Lower leg skin (tissue), 4 donors: Measurements from ENCODE around the gene RBBP8. TPM values are rescaled to one million over a fixed set of nuclear protein-coding genes. Genes with fewer than 3 reads are reported as not detected.
A peak's percentile ranks its signal among the peaks of the same experiment; 100 is the strongest.

Experiments
- DNase-seq, 2 donors: peaks; one replicate each; pipeline ENCODE4 v3.0.0-alpha.2; 2019; ENCODE audit warnings: low spot score in 2 of 2
- H3K4me3 ChIP-seq: fragments of 200-600 bp; sonication (generic); 2 replicates; pipeline ENCODE4 v1.5.1; 2017; ENCODE audit warnings: mild to moderate bottlenecking, low read depth; ENCODE audit not compliant: poor library complexity, severe bottlenecking
- POLR2A ChIP-seq, 2 donors: fragments of 450-650 bp; IDR thresholded peaks; one replicate each; pipeline ENCODE4 v1.6.1; 2016 to 2017; ENCODE audit warnings: antibody characterized with exemption in 2 of 2, mild to moderate bottlenecking in 1 of 2, moderate library complexity in 1 of 2
- WGBS, 2 donors: methylation state at CpG; one replicate each; pipeline ENCODE4 v1.1.5; 2018; 5-methylcytosine and 5-hydroxymethylcytosine counted together
- intact Hi-C: fragments of 100-400 bp; cut with DNase I; formaldehyde crosslinking; loops from one replicate; pipeline ENCODE4 v1.15.0; 2023; ENCODE audit warnings: low total_unique reads
- microRNA counts, 2 donors: library from miRNA; unstranded; fragments of <30 nt; microRNA quantifications; one replicate each; lab custom pipeline; 2016
- total RNA-seq, 4 donors: library from RNA; depleted of rRNA; stranded (reverse); fragments of >200 nt; gene quantifications; one replicate each; pipeline ENCODE4 v1.1.0, GENCODE V29; 2016
- TF ChIP-seq, protein P1 (sequence below), 3 donors: fragments of 450-650 bp; IDR thresholded peaks; one replicate each; pipeline ENCODE4 v1.5.1; 2016; ENCODE audit warnings: antibody characterized with exemption in 3 of 3, mild to moderate bottlenecking in 3 of 3, moderate library complexity in 2 of 3

The RBBP8 gene
- total RNA-seq, 4 donors from 2014 or later = 22.9 to 56.8 (median 40.2) TPM

DNA sequence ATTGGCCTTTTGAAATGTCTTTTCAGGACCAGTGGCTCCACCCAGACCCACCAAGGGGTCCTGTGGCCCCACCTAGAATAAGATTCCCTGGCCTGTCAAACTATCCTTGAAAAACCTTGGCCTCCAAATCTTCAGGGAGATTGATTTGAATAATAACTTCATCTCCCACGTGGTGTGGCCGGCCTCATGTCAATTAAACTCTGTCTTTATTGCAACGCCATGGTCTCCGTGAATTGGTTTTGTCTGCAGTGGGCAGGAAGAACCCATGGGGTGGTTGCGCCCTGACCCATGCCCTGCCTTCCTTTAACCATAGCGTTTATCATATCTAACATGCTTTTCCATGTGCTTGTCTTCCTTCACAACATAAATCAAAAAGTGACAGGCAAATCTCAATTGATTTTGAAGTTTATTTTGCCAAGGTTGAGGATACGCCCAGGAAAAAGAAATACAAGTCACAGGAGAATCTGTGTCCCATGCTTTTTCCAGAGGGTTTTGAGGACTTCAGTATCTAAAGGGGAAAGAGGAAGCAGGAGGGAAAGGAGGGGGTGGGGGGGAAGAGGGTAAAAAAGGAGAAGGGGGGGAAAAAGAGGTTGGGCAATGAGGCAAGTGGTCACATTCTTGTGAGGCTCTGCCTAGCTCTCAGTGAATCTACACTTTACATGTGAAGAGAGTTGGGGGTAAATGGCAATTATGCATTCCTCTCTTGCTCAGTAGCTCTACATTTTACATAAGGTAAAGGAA is 135.6 kb downstream of the RBBP8 start:
- DNase-seq = no peak
- no peak for TF ChIP-seq POLR2A (IDR thresholded peaks at IDR 0.05)
- TF ChIP-seq, protein P1, sequence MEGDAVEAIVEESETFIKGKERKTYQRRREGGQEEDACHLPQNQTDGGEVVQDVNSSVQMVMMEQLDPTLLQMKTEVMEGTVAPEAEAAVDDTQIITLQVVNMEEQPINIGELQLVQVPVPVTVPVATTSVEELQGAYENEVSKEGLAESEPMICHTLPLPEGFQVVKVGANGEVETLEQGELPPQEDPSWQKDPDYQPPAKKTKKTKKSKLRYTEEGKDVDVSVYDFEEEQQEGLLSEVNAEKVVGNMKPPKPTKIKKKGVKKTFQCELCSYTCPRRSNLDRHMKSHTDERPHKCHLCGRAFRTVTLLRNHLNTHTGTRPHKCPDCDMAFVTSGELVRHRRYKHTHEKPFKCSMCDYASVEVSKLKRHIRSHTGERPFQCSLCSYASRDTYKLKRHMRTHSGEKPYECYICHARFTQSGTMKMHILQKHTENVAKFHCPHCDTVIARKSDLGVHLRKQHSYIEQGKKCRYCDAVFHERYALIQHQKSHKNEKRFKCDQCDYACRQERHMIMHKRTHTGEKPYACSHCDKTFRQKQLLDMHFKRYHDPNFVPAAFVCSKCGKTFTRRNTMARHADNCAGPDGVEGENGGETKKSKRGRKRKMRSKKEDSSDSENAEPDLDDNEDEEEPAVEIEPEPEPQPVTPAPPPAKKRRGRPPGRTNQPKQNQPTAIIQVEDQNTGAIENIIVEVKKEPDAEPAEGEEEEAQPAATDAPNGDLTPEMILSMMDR (IDR thresholded peaks at IDR 0.05) = no peak
- WGBS, 2 donors = 67 to 72% methylated on average over 7 of the region's 7 CpGs
- H3K4me3 ChIP-seq = no peak overlapping the region
- intact Hi-C loops = no loop called here

DNA sequence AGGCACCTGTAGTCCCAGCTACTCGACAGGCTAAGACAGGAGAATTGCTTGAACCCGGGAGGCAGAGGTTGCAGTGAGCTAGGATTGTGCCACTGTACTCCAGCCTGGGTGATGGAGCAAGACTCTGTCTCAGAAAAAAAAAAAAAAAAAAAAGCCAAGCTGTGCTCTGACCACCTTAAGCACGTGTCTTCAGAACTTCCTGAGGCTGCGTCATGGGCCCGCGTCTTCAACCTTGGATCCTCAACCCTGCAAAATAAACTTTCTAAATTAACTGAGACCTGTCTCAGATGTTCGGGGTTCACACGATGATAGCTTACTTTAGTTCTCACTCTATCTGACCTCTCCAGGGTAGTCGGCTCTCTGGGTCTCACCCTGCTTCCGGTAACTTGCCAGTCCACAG is 136.4 kb downstream of the RBBP8 start:
- TF ChIP-seq, protein P1 (IDR thresholded peaks at IDR 0.05) = no peak
- no peak for TF ChIP-seq POLR2A (IDR thresholded peaks at IDR 0.05)
- H3K4me3 ChIP-seq = no peak overlapping the region
- WGBS, 2 donors = 87 to 94% methylated on average over 10 of the region's 10 CpGs
- intact Hi-C loops = no loop called here
- no peak for DNase-seq

DNA sequence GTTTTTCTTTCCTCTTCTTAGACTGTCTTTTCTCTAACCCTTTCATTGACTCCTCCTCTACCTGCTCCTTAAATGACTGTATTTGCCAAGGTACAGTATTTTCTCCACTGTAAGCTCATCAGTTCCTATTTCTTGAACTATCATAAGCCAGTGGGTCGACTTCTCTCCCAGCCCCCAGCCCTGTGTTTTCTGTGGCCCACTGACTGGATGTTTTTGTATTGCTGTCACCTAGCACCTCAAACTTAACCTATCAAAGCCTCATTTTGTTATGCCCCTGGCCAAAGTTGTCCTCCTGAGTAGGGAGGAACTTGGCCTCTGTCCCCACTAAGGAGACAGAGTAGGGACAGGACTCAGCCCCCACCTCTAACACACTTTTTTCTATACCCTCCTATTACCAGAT is 136.8 kb downstream of the RBBP8 start:
- no peak for TF ChIP-seq POLR2A (IDR thresholded peaks at IDR 0.05)
- H3K4me3 ChIP-seq = no peak overlapping the region
- intact Hi-C loops = no loop called here
- WGBS, 2 donors = 84 to 86% methylated on average over 1 of the region's 1 CpG
- no peak for DNase-seq

DNA sequence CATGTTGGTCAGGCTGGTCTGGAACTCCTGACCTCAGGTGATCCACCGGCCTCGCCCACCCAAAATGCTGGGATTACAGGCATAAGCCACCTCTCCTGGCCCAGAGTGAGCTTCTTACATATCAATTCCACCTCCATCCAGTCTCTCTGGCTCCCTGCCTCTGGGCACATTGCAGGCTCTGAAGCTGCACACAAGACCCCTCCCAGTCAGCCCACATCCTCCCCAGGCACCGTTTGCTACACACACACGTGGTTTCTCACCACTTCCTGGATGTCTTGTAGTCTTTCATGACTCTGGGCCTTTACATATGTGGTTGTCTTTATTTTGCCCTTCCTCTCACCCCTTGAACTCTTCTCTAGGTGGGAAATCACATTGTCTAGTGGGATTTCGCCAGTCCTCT is 138.2 kb downstream of the RBBP8 start:
- TF ChIP-seq, protein P1 (IDR thresholded peaks at IDR 0.05) = no peak
- TF ChIP-seq POLR2A (IDR thresholded peaks at IDR 0.05) = no peak
- H3K4me3 ChIP-seq = no peak overlapping the region
- intact Hi-C loops = no loop called here
- peak in 1 of 2 donors; percentile 42 for DNase-seq
- 61 to 64% methylated on average over 5 of the region's 5 CpGs for WGBS, 2 donors

DNA sequence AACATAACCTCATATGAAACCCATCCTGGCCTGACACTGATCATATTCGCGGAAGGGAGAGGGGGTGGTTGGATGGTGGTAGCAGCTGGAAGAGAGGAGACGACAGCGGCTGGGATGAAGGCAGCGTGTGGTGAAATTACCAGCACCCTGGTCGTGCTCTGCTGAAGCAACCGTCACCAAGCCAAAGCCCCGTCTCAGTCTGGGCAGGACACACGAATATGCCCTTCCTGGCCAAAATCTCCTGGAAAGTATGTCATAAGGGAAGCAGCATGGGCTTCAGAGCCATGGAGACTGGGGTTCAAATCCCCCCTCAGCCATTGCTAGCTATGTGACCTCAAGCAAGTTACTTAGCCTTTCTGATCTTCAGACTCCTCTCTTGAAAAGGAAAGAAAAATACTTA is 139.0 kb downstream of the RBBP8 start:
- TF ChIP-seq, protein P1 (IDR thresholded peaks at IDR 0.05) = no peak
- TF ChIP-seq POLR2A (IDR thresholded peaks at IDR 0.05) = no peak
- WGBS, 2 donors = 93 to 95% methylated on average over 9 of the region's 9 CpGs
- no peak for DNase-seq
- intact Hi-C loops = no loop called here
- H3K4me3 ChIP-seq = no peak overlapping the region

DNA sequence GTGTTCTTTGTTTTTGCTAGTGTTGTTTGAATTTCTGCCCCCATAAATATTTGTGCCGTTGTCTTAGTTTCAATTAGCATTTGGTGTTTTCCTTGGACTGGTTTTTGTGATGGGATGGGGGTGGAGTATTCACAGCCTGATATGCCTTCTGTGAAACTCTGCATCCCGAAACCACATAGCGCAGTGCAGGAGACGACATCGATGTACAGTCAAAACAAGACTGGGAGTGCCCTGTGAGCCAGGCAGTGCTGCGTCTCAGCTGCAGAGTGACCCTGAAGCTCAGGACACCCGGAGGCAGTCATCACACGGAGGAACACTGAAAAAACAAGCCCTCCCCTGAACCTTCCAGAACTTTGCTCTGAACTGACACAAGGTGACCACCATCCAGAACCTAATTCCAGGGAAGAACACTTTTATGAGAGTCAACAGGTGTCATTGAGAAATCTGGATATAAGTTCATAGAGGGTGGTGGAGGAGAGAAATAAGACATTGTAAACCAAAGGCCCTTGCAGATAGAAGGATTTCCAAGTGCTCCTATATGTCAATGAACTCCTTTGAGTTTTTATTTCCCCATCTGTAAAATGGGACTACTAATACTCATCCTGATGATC is 141.0 kb downstream of the RBBP8 start:
- WGBS, 2 donors = 63 to 67% methylated on average over 8 of the region's 8 CpGs
- no peak for TF ChIP-seq POLR2A (IDR thresholded peaks at IDR 0.05)
- TF ChIP-seq, protein P1 (IDR thresholded peaks at IDR 0.05) = no peak
- no peak overlapping the region for H3K4me3 ChIP-seq
- intact Hi-C loops = no loop called here
- DNase-seq = no peak

MicroRNA genes within 50 kb of the gene (microRNA counts, 767-probe panel; counts per million panel counts)
- microRNA hsa-miR-4741 (lab: Ali Mortazavi, UCI) = 0 to 358 counts per million in 2 donors

Other genes starting within 250 kb of the RBBP8 start
- gene CABLES1, start 202.2 kb downstream of the RBBP8 start, total RNA-seq = 10 to 100 TPM; 15.0 to 52.5 (median 27.5) TPM